ENCODE measurements around the gene MEIOC.
"Not testable (repeated sequence)": the region's sequence is repeated elsewhere in the genome, so short reads cannot be mapped to it uniquely, and the experiment has no call there.

The MEIOC gene

GRCh38 chr17:44664867-44665266, 8.6 kb downstream of the MEIOC start:
- H3K27ac ChIP-seq: no peak overlapping the region
- no peak overlapping the region for H3K4me3 ChIP-seq (ENCODE audit: low read depth in 1 of 2, low read length in 1 of 2)
- H3K36me3 ChIP-seq: no peaks in the 10 kb centered on the region
- no peaks in the 10 kb centered on the region for H3K9me3 ChIP-seq
- TF ChIP-seq CTCF (IDR thresholded peaks at IDR 0.05): no peak
- no peaks in the 10 kb centered on the region for H3K4me1 ChIP-seq (ENCODE audit: control insufficient read depth in 1 of 2, insufficient read depth in 1 of 2, low read depth in 1 of 2, low read length in 1 of 2)
- H3K27me3 ChIP-seq: peaks cover 47% of the 10 kb centered on the region

GRCh38 chr17:44666006-44666405, 9.7 kb downstream of the MEIOC start:
- peaks cover 43% of the 10 kb centered on the region for H3K27me3 ChIP-seq
- no peaks in the 10 kb centered on the region for H3K9me3 ChIP-seq
- no peaks in the 10 kb centered on the region for H3K4me1 ChIP-seq (ENCODE audit: control insufficient read depth in 1 of 2, insufficient read depth in 1 of 2, low read depth in 1 of 2, low read length in 1 of 2)
- no peak overlapping the region for H3K4me3 ChIP-seq (ENCODE audit: low read depth in 1 of 2, low read length in 1 of 2)
- no peak overlapping the region for H3K27ac ChIP-seq
- H3K36me3 ChIP-seq: no peaks in the 10 kb centered on the region
- TF ChIP-seq CTCF (IDR thresholded peaks at IDR 0.05): no peak

GRCh38 chr17:44672479-44673093, 16.3 kb downstream of the MEIOC start:
- Histone ChIP-seq H3K27ac (no peak overlapping the region), H3K9me3 (no peaks in the 10 kb centered on the region), H3K36me3 (no peaks in the 10 kb centered on the region), H3K4me3 (ENCODE audit: low read depth in 1 of 2, low read length in 1 of 2) (no peak overlapping the region), H3K27me3 (peaks cover 17% of the 10 kb centered on the region), H3K4me1 (ENCODE audit: control insufficient read depth in 1 of 2, insufficient read depth in 1 of 2, low read depth in 1 of 2, low read length in 1 of 2) (no peaks in the 10 kb centered on the region)
- TF ChIP-seq CTCF (IDR thresholded peaks at IDR 0.05): no peak

- no peak for TF ChIP-seq CTCF (IDR thresholded peaks at IDR 0.05)
- H3K27ac ChIP-seq: no peak overlapping the region
- no peaks in the 10 kb centered on the region for H3K4me1 ChIP-seq (ENCODE audit: control insufficient read depth in 1 of 2, insufficient read depth in 1 of 2, low read depth in 1 of 2, low read length in 1 of 2)
- peaks cover 10% of the 10 kb centered on the region for H3K36me3 ChIP-seq
- H3K27me3 ChIP-seq: peaks cover 5% of the 10 kb centered on the region
- no peak overlapping the region for H3K4me3 ChIP-seq (ENCODE audit: low read depth in 1 of 2, low read length in 1 of 2)
- no peaks in the 10 kb centered on the region for H3K9me3 ChIP-seq
Measured at GRCh38 chr17:44673893-44674292, 17.6 kb downstream of the MEIOC start.

GRCh38 chr17:44677136-44677535, 20.9 kb downstream of the MEIOC start:
- Histone ChIP-seq H3K36me3 (peaks cover 29% of the 10 kb centered on the region), H3K27ac (no peak overlapping the region), H3K27me3 (no peaks in the 10 kb centered on the region), H3K4me3 (ENCODE audit: low read depth in 1 of 2, low read length in 1 of 2) (no peak overlapping the region), H3K9me3 (no peaks in the 10 kb centered on the region), H3K4me1 (ENCODE audit: control insufficient read depth in 1 of 2, insufficient read depth in 1 of 2, low read depth in 1 of 2, low read length in 1 of 2) (no peaks in the 10 kb centered on the region)
- TF ChIP-seq CTCF (IDR thresholded peaks at IDR 0.05): no peak

- H3K36me3 ChIP-seq: peaks cover 25% of the 10 kb centered on the region
- peaks cover 17 to 21% of the 10 kb centered on the region in 2 experiments for H3K4me1 ChIP-seq (ENCODE audit: control insufficient read depth in 1 of 2, insufficient read depth in 1 of 2, low read depth in 1 of 2, low read length in 1 of 2)
- H3K9me3 ChIP-seq, H3K27me3 ChIP-seq: not testable (repeated sequence)
- H3K4me3 ChIP-seq (ENCODE audit: low read depth in 1 of 2, low read length in 1 of 2): peak overlapping the region; percentile 12 to 22
- H3K27ac ChIP-seq: peak overlapping the region; percentile 87
Measured at GRCh38 chr17:44683303-44683702, 27.0 kb downstream of the MEIOC start.
